HG02840 (cell line): ENCODE results near the gene PLA1A.
"Not testable (repeated sequence)": the region's sequence is repeated elsewhere in the genome, so short reads cannot be mapped to it uniquely, and the experiment has no call there.

Experiments
- ATAC-seq: cut with Tn5 transposase; IDR thresholded peaks from one replicate; pipeline ENCODE4 v1.9.1; 2021; ENCODE audit warnings: mild to moderate bottlenecking, moderate library complexity, moderate number of reproducible peaks; ENCODE audit not compliant: unreplicated experiment, low FRiP score

The PLA1A gene

DNA sequence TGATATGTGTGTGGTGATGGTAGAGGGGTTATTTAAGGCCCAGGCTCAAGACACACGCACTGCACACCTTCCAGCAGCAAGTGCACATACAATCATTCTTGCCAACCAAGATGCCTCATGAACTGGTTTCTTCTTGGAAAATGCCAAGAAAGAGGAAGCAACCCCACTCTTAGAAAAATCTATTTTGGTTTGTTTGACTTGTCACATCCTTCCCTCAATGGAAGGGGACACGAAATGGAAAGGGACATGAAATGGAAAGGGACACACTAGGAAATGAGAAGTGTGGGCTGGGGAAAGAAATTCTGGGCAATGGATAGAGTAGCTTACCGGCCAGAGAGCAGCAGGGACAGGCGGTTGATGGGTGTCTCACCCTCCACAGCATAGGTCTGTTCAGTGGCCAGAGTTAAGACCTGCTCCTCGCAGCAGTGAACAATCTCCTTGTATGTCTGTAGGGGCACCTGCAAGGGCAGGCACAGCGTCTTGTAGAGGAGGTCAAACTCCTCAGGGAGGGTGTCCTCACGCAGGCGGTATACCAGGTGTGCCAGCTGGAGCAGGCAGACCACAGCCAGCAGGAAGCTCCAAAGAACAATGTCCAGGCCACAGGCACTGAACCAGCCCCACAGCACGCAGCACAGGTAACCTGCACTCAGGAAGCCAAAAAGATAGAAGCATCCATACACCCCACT, 62.1 kb downstream of the PLA1A start:
- ATAC-seq = no peak

GRCh38 chr3:119660474-119661440, 63.1 kb downstream of the PLA1A start, which contains the start of gene POPDC2:
Gene POPDC2 (minus strand): TSS chr3:119660589. CDS start chr3:119660423, 166 bp downstream.
- ATAC-seq = no peak

DNA sequence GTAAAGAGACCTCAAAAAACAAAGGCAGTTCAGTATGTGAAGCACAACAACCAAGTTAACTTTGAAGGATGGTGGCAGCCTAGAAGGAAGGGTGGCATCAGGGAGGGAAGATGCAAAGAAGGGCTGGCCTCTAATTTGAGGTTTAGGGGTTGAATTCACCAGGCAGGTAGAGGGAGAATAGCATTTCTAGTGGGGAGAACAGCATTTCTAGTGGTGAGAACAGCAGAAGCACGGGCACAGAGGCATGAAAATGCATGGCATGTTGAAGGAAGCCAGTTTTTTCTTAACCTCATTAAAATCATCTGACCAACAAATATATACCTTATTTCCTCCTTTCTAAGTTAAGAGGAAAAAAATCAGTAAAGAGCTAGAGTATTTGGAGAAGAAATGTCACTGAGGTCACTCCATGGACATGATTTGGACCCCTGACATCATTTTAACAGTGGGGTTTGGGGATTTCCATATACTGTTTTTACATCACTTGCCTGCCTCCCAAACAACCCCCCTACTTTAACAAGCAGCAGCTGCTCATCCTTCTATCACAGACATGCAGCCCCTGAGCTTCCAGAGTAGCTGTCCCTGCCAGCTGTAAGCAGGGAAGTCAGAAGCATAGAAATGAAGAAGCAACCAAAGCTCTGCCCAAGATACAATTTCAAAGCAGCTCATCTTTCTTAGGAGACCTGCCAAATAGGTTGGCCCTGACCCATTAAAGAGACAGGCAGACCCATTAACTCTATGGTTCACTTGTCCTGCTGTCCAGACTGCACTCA, 65.1 kb downstream of the PLA1A start:
- no peak for ATAC-seq

GRCh38 chr3:119663885-119664284, 66.2 kb downstream of the PLA1A start:
- ATAC-seq = no peak

GRCh38 chr3:119664370-119664769, 66.7 kb downstream of the PLA1A start:
- no peak for ATAC-seq

DNA sequence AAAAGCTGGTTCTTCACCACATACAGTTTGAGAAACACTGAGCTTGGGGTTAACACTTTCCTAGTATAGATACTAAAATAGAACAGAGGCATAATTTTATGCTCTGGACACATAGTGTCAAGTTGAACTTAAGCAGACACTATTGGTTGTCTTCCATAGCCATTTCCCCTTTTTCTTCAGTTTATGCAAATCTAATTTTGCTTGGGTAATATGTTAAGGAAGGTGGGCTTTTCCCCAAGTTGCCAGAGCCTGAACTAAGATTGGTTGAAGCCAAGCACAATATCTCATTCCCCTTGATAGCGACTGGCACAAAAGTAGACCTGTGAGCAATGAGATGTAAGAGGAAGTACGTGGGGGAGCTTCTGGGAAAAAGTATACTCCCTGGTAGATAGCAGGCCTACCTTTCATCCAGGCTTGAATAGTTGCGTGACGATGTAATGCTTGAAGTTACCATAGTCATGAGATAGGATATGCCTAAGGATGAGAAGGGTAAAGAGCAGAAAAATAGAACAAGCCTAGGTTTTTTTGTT, 67.2 kb downstream of the PLA1A start:
- no peak for ATAC-seq

- no peak for ATAC-seq
These were observed 68.4 kb downstream of the PLA1A start for GRCh38 chr3:119665954-119666559.

GRCh38 chr3:119669906-119670570, 72.4 kb downstream of the PLA1A start:
- ATAC-seq = no peak

- no peak for ATAC-seq
These were observed 75.1 kb downstream of the PLA1A start for GRCh38 chr3:119672776-119673175.

DNA sequence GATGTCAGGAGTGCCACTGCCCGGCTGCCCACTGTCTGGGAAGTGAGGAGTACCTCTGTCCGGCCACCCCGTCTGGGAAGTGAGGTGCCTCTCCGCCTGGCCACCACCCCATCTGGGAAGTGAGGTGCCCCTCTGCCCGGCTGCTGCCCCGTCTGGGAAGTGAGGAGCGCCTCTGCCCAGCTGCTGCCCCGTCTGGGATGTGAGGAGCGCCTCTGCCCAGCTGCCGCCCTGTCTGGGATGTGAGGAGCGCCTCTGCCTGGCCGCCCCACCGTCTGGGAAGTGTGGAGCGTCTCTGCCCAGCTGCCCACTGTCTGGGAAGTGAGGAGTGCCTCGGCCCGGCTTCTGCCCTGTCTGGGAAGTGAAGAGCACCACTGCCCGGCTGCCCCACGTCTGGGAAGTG, 76.2 kb downstream of the PLA1A start:
- ATAC-seq = no peak

DNA sequence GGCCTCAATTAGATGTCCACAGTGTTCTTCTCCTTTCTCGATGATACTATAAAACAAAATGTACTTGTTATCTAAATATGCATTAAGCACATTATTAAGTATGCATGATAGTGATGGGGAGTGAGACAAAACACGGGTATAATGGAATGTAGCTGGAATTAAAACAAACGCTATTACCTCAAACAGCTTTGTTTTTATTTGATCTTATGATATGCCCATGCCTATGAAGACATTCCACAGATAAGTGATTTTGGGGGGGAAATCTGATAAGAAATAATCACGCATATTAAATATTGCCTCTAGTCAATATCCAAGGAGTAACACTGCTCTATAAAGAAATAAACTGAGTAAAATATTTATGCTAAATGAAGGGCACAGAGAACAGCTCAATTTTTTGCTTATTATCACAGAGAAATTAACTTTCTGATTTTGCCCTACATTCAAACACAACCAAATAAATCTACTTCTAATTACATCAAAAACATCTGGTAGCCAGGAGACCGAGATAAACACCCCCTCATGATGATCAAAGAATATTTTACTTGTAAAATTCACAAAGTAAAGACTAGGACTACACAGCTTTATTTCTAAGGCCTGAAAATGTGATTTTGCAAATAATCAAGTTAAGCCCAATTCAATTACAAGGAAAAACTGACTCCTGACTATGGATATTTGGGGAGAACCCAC, 77.6 kb downstream of the PLA1A start:
- no peak for ATAC-seq

DNA sequence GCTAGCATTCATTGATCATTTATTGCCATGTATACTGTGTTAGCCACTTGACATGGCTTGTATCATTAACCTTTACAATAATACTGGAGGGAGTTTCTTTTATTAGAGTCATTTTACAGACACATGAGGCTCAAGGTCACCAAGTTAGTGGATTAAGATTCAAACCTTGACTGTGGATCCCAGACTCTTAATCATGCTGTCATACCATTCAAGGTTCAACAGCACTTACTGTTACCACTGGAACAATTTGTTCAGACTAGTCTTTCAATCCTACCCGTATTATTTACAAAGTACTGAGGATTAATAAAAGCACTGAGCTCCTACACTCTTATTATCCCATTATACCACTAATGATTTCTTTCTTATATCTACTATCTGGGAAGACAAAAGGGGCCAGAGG, 78.3 kb downstream of the PLA1A start:
- no peak for ATAC-seq

GRCh38 chr3:119676771-119677640, 79.3 kb downstream of the PLA1A start, which contains the start of gene COX17:
Gene COX17 (minus strand): TSS chr3:119677406. CDS start chr3:119677310, 96 bp downstream.
- ATAC-seq = peak; percentile 91

DNA sequence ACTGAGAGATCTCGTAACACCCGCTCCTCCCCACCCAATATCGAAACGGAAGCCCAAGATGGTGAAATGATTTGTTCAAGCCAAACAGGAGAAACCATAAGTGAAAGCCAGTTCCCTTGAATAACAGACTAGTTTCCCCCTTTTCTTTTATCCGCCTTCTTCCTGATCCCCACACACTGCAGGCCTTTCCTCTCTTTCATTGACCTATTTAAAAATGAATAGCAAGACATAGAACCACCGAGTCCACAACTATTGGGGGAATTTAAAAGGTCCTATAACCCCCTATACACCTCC, 79.9 kb downstream of the PLA1A start:
- ATAC-seq = no peak

DNA sequence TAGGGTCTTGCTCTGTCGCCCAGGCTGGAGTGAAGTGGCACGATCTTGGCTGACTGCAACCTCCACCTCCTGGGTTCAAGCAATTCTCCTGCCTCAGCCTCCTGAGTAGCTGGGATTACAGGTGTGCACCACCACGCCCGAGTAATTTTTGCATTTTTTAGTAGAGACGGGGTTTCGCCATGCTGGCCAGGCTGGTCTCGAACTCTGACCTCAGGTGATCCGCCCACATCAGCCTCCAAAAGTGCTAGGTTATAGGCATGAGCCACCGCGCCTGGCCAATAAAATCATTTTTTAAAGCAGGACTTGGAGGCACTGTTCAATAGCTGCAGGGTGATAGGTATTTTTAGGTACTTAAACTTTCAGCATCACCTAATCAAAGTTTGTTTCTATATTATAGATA, 80.5 kb downstream of the PLA1A start:
- not testable (repeated sequence) for ATAC-seq
